CMK (cell line): ENCODE results near the gene BCCIP.

Experiments
- DNase-seq: peaks from one replicate; pipeline ENCODE4 v3.0.0-alpha.2; 2010; ENCODE audit warnings: low read depth

BCCIP gene

GRCh38 chr10:125844751-125845221, 21.4 kb downstream of the BCCIP start:
- DNase-seq = no peak

GRCh38 chr10:125845617-125846016, 22.3 kb downstream of the BCCIP start:
- no peak for DNase-seq

- DNase-seq = no peak
Measured at GRCh38 chr10:125846894-125847293, 23.5 kb downstream of the BCCIP start.

- no peak for DNase-seq
Measured at GRCh38 chr10:125848371-125848770, 25.0 kb downstream of the BCCIP start.

- DNase-seq = no peak
Measured at GRCh38 chr10:125848857-125849256, 25.5 kb downstream of the BCCIP start.

- DNase-seq = no peak
Measured at GRCh38 chr10:125849448-125849847, 26.1 kb downstream of the BCCIP start.

- no peak for DNase-seq
Measured at GRCh38 chr10:125850766-125851731, 27.7 kb downstream of the BCCIP start.

GRCh38 chr10:125852487-125852886, 29.1 kb downstream of the BCCIP start:
- no peak for DNase-seq

- no peak for DNase-seq
Measured at GRCh38 chr10:125857185-125857760, 33.9 kb downstream of the BCCIP start.

GRCh38 chr10:125859128-125859817, 35.9 kb downstream of the BCCIP start:
- no peak for DNase-seq

- no peak for DNase-seq
Measured at GRCh38 chr10:125865120-125865519, 41.8 kb downstream of the BCCIP start.

GRCh38 chr10:125866421-125867029, 43.2 kb downstream of the BCCIP start:
- no peak for DNase-seq

- DNase-seq = no peak
Measured at GRCh38 chr10:125868372-125868975, 45.1 kb downstream of the BCCIP start.

- DNase-seq = no peak
Measured at GRCh38 chr10:125871338-125871737, 48.0 kb downstream of the BCCIP start.

GRCh38 chr10:125878957-125879835, 55.9 kb downstream of the BCCIP start:
- no peak for DNase-seq

- no peak for DNase-seq
Measured at GRCh38 chr10:125880719-125881118, 57.4 kb downstream of the BCCIP start.

GRCh38 chr10:125881192-125881591, 57.8 kb downstream of the BCCIP start, which contains the start of gene DHX32:
DHX32 (minus strand) TSS chr10:125881292; CDS start chr10:125880824, 468 bp downstream.
- DNase-seq = no peak

GRCh38 chr10:125882596-125882995, 59.2 kb downstream of the BCCIP start:
- DNase-seq = no peak

- no peak for DNase-seq
Measured at GRCh38 chr10:125883211-125883610, 59.9 kb downstream of the BCCIP start.
